Thymus (tissue), 14 donors: Measurements from ENCODE around the gene PLEKHA8. TPM values are rescaled to one million over a fixed set of nuclear protein-coding genes. Genes with fewer than 3 reads are reported as not detected.

Experiments used
- DNase-seq, 9 donors: peaks; one replicate each; pipeline ENCODE4 v3.0.0-alpha.2; 2013; ENCODE audit warnings: low spot score in 9 of 9, low read depth in 6 of 9, missing footprints in 1 of 9
- H3K27ac ChIP-seq, 2 donors: one replicate each; pipeline ENCODE4 v1.5.1; 2013; ENCODE audit warnings: control low read depth in 1 of 2, low read depth in 1 of 2, low read length in 1 of 2, mild to moderate bottlenecking in 1 of 2, moderate library complexity in 1 of 2
- H3K27me3 ChIP-seq, 2 donors: one replicate each; pipeline ENCODE4 v1.5.1; 2013; ENCODE audit warnings: low read length in 1 of 2; ENCODE audit not compliant: control insufficient read depth in 2 of 2, insufficient read depth in 1 of 2
- H3K36me3 ChIP-seq, 2 donors: one replicate each; pipeline ENCODE4 v1.5.1; 2013; ENCODE audit warnings: low read length in 1 of 2, mild to moderate bottlenecking in 1 of 2, moderate library complexity in 1 of 2; ENCODE audit not compliant: control insufficient read depth in 2 of 2, insufficient read depth in 2 of 2
- H3K4me1 ChIP-seq, 2 donors: one replicate each; pipeline ENCODE4 v1.5.1; 2013; ENCODE audit warnings: low read length in 2 of 2; ENCODE audit not compliant: control insufficient read depth in 2 of 2, insufficient read depth in 2 of 2
- H3K4me3 ChIP-seq, 2 donors: one replicate each; pipeline ENCODE4 v1.5.1; 2013; ENCODE audit warnings: low read length in 2 of 2, control low read depth in 1 of 2, mild to moderate bottlenecking in 1 of 2
- H3K9me3 ChIP-seq, 2 donors: one replicate each; pipeline ENCODE4 v1.5.1; 2013; ENCODE audit warnings: low read length in 1 of 2, mild to moderate bottlenecking in 1 of 2; ENCODE audit not compliant: control insufficient read depth in 2 of 2, insufficient read depth in 1 of 2
- WGBS: extraction: QIAGEN DNeasy Blood & Tissue Kit; methylation state at CpG from one replicate; pipeline ENCODE4 v1.1.7; 2013; 5-methylcytosine and 5-hydroxymethylcytosine counted together
- long read RNA-seq, 10 donors: transcript quantifications; one replicate each; lab custom pipeline, GENCODE V29; 2026
- polyA plus RNA-seq: library from polyadenylated mRNA; stranded (reverse); fragments of 200-250 nt; gene quantifications from one replicate; pipeline ENCODE4 v1.2.3, GENCODE V29; 2013
- total RNA-seq: library from RNA; stranded (reverse); fragments of 120-200 nt; gene quantifications from one replicate; pipeline ENCODE4 v1.2.4, GENCODE V29; 2013
- donor health status: healthy.

Gene PLEKHA8
- 5.7 TPM for total RNA-seq
- 3.9 TPM for polyA plus RNA-seq
- long read RNA-seq, donor 1: 0 reads
- long read RNA-seq, donor 2: 0 reads
- long read RNA-seq, donor 3, full-length matches to known transcripts: 3 of 3 reads
- long read RNA-seq, donor 3, partial matches to known transcripts: 0 of 3 reads
- long read RNA-seq, donor 3, other reads (novel, unspliced or antisense): 0 of 3 reads
- long read RNA-seq, donor 4: 0 reads
- long read RNA-seq, donor 5: 0 reads
- long read RNA-seq, donor 6: 0 reads
- long read RNA-seq, donor 7, full-length matches to known transcripts: 2 of 2 reads
- long read RNA-seq, donor 7, partial matches to known transcripts: 0 of 2 reads
- long read RNA-seq, donor 7, other reads (novel, unspliced or antisense): 0 of 2 reads
- long read RNA-seq, donor 8, full-length matches to known transcripts: 1 of 1 reads
- long read RNA-seq, donor 8, partial matches to known transcripts: 0 of 1 reads
- long read RNA-seq, donor 8, other reads (novel, unspliced or antisense): 0 of 1 reads
- long read RNA-seq, donor 9, full-length matches to known transcripts: 1 of 1 reads
- long read RNA-seq, donor 9, partial matches to known transcripts: 0 of 1 reads
- long read RNA-seq, donor 9, other reads (novel, unspliced or antisense): 0 of 1 reads
- long read RNA-seq, donor 10, full-length matches to known transcripts: 1 of 1 reads
- long read RNA-seq, donor 10, partial matches to known transcripts: 0 of 1 reads
- long read RNA-seq, donor 10, other reads (novel, unspliced or antisense): 0 of 1 reads

DNA sequence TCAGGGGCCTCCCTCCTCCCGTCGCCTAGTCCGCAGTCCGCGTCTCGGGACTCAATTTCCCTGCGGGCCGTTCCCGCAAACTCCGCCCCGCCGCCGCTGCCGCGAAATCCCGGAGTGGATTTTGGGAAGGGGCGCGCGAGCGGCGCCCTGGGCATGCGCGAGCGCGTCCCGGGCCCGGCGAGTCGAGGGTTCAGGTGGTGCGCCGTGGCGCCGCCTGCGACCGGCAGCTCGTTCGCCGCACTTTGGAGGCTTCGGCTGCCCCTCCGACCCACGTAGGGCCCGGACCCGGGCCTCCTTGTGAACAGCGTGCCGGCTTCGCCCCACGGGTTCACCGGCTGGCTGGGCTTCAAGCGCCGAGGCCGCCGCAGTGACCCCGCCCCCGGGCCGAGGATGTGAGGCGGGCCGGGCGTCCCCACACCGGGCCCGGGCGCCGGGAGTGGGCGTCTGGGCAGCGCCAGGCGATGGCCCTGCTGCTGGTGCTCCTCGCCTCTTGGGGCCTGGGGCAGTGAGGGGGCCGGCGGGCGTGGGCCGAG lies at the start of gene PLEKHA8:
Gene PLEKHA8 (plus strand): TSS at position 197 of the 533 bp plus-strand sequence. CDS start 351 bp downstream, outside the sequence.
- Histone ChIP-seq H3K36me3 (no peaks in the 10 kb centered on the region), H3K27me3 (no peaks in the 10 kb centered on the region), H3K4me3 (peak within 1 kb of the TSS; percentile 56 to 83), H3K4me1 (peaks cover 11 to 15% of the 10 kb centered on the region in 2 donors), H3K27ac (peak within 1 kb of the TSS; percentile 74 to 79), H3K9me3 (no peaks in the 10 kb centered on the region)
- DNase-seq: peak in 8 of 9 donors; percentile 75 to 95 (median 90)
- WGBS: under 1% methylated on average over 70 of the region's 70 CpGs

DNA sequence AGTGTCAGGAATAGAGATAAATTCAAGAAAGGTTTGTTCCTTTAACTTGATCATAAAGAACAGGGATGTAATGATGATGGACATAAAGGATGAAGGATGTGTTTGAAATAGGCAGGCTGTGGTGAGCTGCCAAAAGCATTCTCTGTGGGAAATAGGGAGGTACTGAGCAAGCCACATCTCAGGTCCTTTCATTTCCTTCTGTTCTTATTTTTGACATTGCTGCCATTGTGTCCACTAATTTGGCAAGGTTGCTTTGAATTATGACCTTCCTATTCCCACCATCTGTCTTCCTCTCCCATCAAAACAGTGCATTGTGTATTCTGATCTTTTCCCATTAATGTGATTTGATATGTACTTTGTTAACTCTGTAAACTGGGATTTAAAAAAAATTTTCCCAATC lies 48.1 kb upstream of the PLEKHA8 start:
- no peak overlapping the region for H3K4me3 ChIP-seq
- no peak for DNase-seq
- no peaks in the 10 kb centered on the region for H3K9me3 ChIP-seq
- H3K36me3 ChIP-seq: no peaks in the 10 kb centered on the region
- peaks cover 18 to 27% of the 10 kb centered on the region in 2 donors for H3K4me1 ChIP-seq
- no peak overlapping the region for H3K27ac ChIP-seq
- H3K27me3 ChIP-seq: no peaks in the 10 kb centered on the region

DNA sequence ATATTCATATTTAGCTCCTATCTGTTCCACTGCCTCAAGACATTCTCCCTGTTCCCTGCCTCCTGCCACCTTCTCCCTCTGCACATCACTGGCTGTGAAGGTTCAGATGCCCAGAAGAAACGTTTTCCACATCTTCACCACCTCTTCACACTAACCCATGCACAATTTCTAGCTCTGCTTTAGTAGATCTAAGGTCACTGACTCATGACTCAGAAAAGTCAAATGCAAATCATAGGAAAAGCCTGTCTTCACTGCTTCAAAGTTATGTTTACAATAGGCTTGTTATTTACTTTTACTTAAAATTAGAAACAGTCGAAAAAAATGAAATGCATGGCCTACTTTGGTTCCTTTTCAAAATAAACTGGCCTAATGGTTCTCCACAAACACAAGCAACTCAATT lies 41.1 kb upstream of the PLEKHA8 start:
- peaks cover 0 to 3% of the 10 kb centered on the region in 2 donors for H3K27me3 ChIP-seq
- H3K4me3 ChIP-seq: no peak overlapping the region
- no peaks in the 10 kb centered on the region for H3K9me3 ChIP-seq
- WGBS: 92% methylated on average over 2 of the region's 2 CpGs
- peak overlapping the region in 1 of 2 donors; percentile 83 for H3K27ac ChIP-seq
- H3K36me3 ChIP-seq: no peaks in the 10 kb centered on the region
- H3K4me1 ChIP-seq: peaks cover 9 to 27% of the 10 kb centered on the region in 2 donors
- peak in 1 of 9 donors; percentile 18 for DNase-seq

GRCh38 chr7:29987811-29988317 lies 40.3 kb upstream of the PLEKHA8 start:
- DNase-seq: no peak
- WGBS: 76% methylated on average over 8 of the region's 8 CpGs
- Histone ChIP-seq H3K27ac (peak overlapping the region; percentile 36 to 83), H3K4me1 (peaks cover 9 to 27% of the 10 kb centered on the region in 2 donors), H3K9me3 (no peaks in the 10 kb centered on the region), H3K4me3 (peak overlapping the region; percentile 91 to 97), H3K27me3 (peaks cover 0 to 3% of the 10 kb centered on the region in 2 donors), H3K36me3 (no peaks in the 10 kb centered on the region)

DNA sequence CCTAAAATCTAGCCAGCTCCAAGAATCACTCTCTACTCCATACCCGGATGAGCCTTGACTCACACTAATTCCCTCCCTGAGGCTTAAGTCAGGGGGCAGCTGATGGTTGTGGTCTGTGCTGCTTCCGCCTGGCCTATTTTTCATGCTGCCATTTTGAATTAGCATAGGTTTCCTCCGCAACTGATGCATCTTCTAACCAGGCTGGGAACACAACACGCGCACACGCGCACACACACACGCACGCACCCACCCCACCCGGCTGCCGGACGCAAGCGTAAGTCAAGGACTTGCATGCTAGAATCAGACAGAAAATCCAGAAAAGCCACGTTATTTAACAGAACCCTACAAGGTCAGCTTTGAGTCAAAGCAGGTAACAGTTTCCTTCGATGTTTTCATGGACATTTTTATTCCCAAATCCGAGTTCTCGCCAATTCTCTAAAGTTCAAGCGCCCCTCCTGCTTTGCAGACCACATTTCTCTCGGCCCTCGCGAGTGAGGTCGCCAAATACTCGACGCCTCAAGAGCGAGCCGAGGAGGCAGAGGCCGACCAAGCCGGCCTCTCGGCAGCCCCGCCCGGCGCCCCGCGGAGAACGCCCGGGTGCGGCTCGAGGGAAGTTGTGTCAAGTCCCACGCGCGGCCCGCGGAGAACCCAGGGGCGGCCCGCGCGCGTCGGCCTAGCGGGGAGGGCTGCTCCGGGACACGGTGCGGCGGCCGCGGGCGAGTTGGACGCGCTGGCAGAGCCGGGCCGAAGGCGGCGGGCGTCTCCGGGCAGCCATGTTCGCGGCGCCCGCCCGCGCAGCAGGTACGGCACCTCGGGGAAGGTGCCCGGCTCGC lies 39.6 kb upstream of the PLEKHA8 start:
- peaks cover 9 to 27% of the 10 kb centered on the region in 2 donors for H3K4me1 ChIP-seq
- peak in 6 of 9 donors; percentile 38 to 80 (median 56) for DNase-seq
- no peaks in the 10 kb centered on the region for H3K36me3 ChIP-seq
- peaks cover 0 to 3% of the 10 kb centered on the region in 2 donors for H3K27me3 ChIP-seq
- peak overlapping the region; percentile 91 to 97 for H3K4me3 ChIP-seq
- H3K9me3 ChIP-seq: peaks cover 0 to 4% of the 10 kb centered on the region in 2 donors
- peak overlapping the region; percentile 79 to 83 for H3K27ac ChIP-seq
- WGBS: 4% methylated on average over 75 of the region's 75 CpGs

DNA sequence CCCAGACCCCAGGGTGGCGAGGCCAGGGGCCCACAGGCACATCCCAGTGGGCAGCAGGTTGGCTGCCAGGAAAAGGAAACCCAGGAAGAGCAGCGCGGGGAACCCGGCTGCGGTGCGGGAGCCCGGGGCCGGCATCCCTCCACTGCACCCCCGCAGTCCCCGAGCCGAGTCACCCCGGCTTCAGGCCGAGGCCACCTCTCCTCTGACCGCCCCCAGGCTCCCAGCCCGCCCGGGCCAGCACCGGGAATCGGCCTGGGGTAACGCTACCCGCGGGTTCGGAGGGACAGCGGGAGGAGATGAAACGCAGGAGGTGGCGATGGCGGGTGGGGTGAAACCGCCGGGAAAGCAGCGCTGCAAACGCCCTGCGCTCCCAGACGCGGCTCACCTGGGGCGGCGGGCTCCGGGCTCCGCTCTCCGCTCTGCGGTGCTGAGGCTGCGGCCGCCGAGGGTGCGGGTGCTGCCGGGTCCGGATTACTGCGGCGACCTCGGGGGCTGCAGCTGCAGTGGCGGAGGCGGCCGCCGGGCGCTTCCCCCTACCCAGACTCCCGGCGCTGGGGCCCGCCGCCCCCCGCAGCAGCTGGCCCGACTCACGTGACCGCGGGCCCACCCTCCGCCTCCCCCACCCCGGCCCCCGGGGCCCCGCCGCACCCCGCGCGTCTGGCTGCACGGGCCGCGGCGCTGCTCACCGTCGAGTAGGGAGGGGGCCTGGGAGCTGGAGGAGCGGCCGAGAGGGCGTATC lies 38.8 kb upstream of the PLEKHA8 start, which contains the start of gene SCRN1:
Gene SCRN1 (minus strand): TSS at position 545 of the 739 bp plus-strand sequence. CDS start 20,734 bp downstream, outside the sequence.
- H3K4me1 ChIP-seq: peaks cover 9 to 27% of the 10 kb centered on the region in 2 donors
- H3K9me3 ChIP-seq: peaks cover 0 to 4% of the 10 kb centered on the region in 2 donors
- H3K27ac ChIP-seq: peak within 1 kb of the TSS; percentile 79 to 83
- H3K4me3 ChIP-seq: peak within 1 kb of the TSS; percentile 91 to 97
- WGBS: under 1% methylated on average over 79 of the region's 79 CpGs
- no peaks in the 10 kb centered on the region for H3K36me3 ChIP-seq
- H3K27me3 ChIP-seq: peaks cover 0 to 3% of the 10 kb centered on the region in 2 donors
- peak in 7 of 9 donors; percentile 39 to 84 (median 65) for DNase-seq

DNA sequence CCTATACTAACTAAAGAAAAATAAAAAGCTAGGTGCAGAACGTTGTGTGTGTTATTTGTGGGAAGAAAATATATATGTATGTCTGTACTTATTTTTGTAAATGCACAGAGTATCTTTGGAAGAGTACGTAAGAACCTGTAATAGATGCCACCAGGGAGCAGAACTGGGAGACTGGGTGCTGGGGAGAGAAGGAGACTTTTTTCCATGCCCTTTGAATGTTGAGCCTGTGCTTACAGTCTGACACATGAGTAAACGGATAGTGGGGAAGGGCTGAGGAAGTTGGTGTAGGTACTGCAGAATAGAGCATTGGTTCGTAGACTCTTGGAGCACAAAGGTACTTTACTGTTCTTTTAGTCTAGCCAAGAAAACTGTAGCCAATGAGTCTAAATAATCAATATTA lies 37.3 kb upstream of the PLEKHA8 start:
- WGBS: 93% methylated on average over 4 of the region's 4 CpGs
- H3K4me1 ChIP-seq: peaks cover 9 to 20% of the 10 kb centered on the region in 2 donors
- H3K4me3 ChIP-seq: no peak overlapping the region
- no peak overlapping the region for H3K27ac ChIP-seq
- no peak for DNase-seq
- peaks cover 0 to 4% of the 10 kb centered on the region in 2 donors for H3K9me3 ChIP-seq
- H3K36me3 ChIP-seq: no peaks in the 10 kb centered on the region
- peaks cover 0 to 3% of the 10 kb centered on the region in 2 donors for H3K27me3 ChIP-seq

DNA sequence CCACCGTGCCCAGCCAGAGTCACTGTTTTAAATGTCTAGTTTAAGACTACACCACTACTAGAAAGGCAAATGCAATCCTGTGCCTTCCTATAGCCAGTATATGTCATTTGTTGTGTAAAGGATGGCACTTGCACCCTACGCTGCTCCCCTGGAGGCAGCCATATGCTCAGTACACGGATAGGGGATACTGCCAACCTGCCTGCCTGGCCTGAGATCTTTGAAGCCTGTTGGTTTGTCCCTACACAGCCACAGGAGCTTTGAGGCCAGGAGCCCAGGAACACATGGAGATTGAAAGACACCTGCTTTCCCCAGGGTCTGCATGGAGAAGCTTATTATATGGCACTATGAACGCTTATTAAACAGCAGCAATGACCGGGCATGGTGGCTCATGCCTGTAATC lies 36.3 kb upstream of the PLEKHA8 start:
- WGBS: 99% methylated on average over 5 of the region's 5 CpGs
- no peak for DNase-seq
- H3K36me3 ChIP-seq: no peaks in the 10 kb centered on the region
- H3K27ac ChIP-seq: no peak overlapping the region
- H3K4me1 ChIP-seq: peaks cover 8 to 19% of the 10 kb centered on the region in 2 donors
- peaks cover 2 to 7% of the 10 kb centered on the region in 2 donors for H3K9me3 ChIP-seq
- H3K4me3 ChIP-seq: no peak overlapping the region
- peaks cover 0 to 3% of the 10 kb centered on the region in 2 donors for H3K27me3 ChIP-seq
